Measurements from ENCODE around the gene SLC51B.

GRCh38 chr15:65085990-65086679 lies 40.9 kb downstream of the SLC51B start:
- no peak for TF ChIP-seq POLR2A (IDR thresholded peaks at IDR 0.05; ENCODE audit: borderline replicate concordance, extremely low read depth, insufficient read depth, insufficient read length)
- peak; percentile 66 to 84 (median 69) for TF ChIP-seq CTCF (IDR thresholded peaks at IDR 0.05 in 2 of 3, conservative IDR thresholded peaks at IDR 0.05 in 1 of 3; ENCODE audit: borderline replicate concordance in 1 of 3, insufficient read depth in 1 of 3, low read depth in 2 of 3, low read length in 2 of 3)
- TF ChIP-seq YY1 (IDR thresholded peaks at IDR 0.05; ENCODE audit: extremely low read depth, insufficient replicate concordance, low read depth, low read length): no peak
- no peak for TF ChIP-seq JUND (IDR thresholded peaks at IDR 0.05)
- no peak for TF ChIP-seq EZH2 (IDR thresholded peaks at IDR 0.05)
- TF ChIP-seq POLR2AphosphoS5 (IDR thresholded peaks at IDR 0.05; ENCODE audit: low read depth, low read length): no peak
- TF ChIP-seq MAX (IDR thresholded peaks at IDR 0.05): no peak
- no peak for TF ChIP-seq ZNF274 (IDR thresholded peaks at IDR 0.05; ENCODE audit: low read depth, low read length)
- TF ChIP-seq REST (IDR thresholded peaks at IDR 0.05; ENCODE audit: low read depth): no peak
- no peak for TF ChIP-seq SRF (IDR thresholded peaks at IDR 0.05; ENCODE audit: low read depth)
- no peak for TF ChIP-seq EZH2phosphoT487 (IDR thresholded peaks at IDR 0.05; ENCODE audit: borderline replicate concordance)
- no peak for TF ChIP-seq FOSL1 (IDR thresholded peaks at IDR 0.05; ENCODE audit: low read depth)
- no peak for TF ChIP-seq TCF7L2 (IDR thresholded peaks at IDR 0.05; ENCODE audit: borderline replicate concordance, extremely low read depth, insufficient read depth, insufficient read length)
- no peak for TF ChIP-seq CBX3 (IDR thresholded peaks at IDR 0.05; ENCODE audit: low read depth)

All from HCT116 (cell line).